ENCODE results near the gene ATP13A1. TPM values are rescaled to one million over a fixed set of nuclear protein-coding genes. Genes with fewer than 3 reads are reported as not detected.

The ATP13A1 gene
- total and polyA plus RNA-seq, 2 of the 8 experiments (the other 6 are each of a cell fraction or from before 2014, with no cell fraction given) = 33.0 to 64.2 TPM

DNA sequence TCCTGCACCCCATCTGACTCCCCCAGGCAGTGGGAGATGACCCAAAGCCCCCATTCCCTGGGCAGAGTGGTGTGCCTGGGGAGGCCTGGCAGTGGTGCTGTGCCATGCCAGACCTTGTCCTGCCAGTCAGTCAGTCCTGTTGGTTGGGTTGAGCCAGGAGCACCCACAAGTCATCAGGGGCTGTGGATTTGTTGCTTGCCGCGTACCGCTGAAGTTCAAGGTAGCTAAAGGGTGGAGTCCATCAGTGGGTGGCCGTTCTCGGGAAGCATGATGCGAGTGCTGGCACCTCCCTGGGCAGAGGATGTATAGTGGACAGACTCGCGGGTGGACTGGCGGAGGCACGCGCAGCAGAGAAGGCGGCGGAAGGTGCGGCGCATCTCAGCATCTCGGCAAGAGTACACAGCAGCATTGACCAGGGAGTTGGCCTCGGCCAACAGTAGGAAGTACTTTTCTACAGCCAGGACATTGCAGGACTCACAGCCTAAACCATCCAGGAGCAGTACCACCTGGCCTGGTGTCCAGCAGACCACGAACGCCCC lies 39.4 kb downstream of the ATP13A1 start:
- TF ChIP-seq TAF7 (optimal IDR thresholded peaks at IDR 0.05; ENCODE audit: borderline replicate concordance, low read depth, low read length) (no peak), FOSL1 (IDR thresholded peaks at IDR 0.05; ENCODE audit: insufficient read depth, low read depth, low read length) (no peak), SRF (IDR thresholded peaks at IDR 0.05; ENCODE audit: low read depth, low read length) (no peak), EGR1 (IDR thresholded peaks at IDR 0.05; ENCODE audit: borderline replicate concordance, low read depth, low read length) (no peak), TAF1 (IDR thresholded peaks at IDR 0.05; ENCODE audit: low read depth, low read length) (no peak), SUZ12 (IDR thresholded peaks at IDR 0.05; ENCODE audit: low read length) (no peak), YY1 (IDR thresholded peaks at IDR 0.05; ENCODE audit: low read depth, low read length) (no peak)
- TF ChIP-seq, protein P1, sequence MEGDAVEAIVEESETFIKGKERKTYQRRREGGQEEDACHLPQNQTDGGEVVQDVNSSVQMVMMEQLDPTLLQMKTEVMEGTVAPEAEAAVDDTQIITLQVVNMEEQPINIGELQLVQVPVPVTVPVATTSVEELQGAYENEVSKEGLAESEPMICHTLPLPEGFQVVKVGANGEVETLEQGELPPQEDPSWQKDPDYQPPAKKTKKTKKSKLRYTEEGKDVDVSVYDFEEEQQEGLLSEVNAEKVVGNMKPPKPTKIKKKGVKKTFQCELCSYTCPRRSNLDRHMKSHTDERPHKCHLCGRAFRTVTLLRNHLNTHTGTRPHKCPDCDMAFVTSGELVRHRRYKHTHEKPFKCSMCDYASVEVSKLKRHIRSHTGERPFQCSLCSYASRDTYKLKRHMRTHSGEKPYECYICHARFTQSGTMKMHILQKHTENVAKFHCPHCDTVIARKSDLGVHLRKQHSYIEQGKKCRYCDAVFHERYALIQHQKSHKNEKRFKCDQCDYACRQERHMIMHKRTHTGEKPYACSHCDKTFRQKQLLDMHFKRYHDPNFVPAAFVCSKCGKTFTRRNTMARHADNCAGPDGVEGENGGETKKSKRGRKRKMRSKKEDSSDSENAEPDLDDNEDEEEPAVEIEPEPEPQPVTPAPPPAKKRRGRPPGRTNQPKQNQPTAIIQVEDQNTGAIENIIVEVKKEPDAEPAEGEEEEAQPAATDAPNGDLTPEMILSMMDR (IDR thresholded peaks at IDR 0.05; ENCODE audit: control extremely low read depth in 1 of 3, insufficient read depth in 1 of 3, low read depth in 1 of 3, low read length in 3 of 3) = no peak
- Histone ChIP-seq H3K56ac (replicated peaks; ENCODE audit: insufficient read length, low read depth, low read length) (no peak overlapping the region), H2AFZ (ENCODE audit: low read length) (no peak overlapping the region), H3K4me2 (ENCODE audit: insufficient read depth in 1 of 2, low read depth in 2 of 2, low read length in 2 of 2) (no peak overlapping the region), H3K4me3 (ENCODE audit: extremely low read depth in 1 of 4, insufficient read depth in 2 of 4, low read depth in 3 of 4, low read length in 4 of 4) (no peak overlapping the region), H3K9ac (replicated peaks in 1 of 4; ENCODE audit: extremely low read depth in 1 of 4, low read depth in 3 of 4, low read length in 3 of 4) (no peak overlapping the region), H3K79me1 (ENCODE audit: low read depth, low read length) (peaks cover 8% of the 10 kb centered on the region), H3K9me3 (ENCODE audit: insufficient read depth in 2 of 2, low read depth in 1 of 2, low read length in 1 of 2) (no peaks in the 10 kb centered on the region), H2BK15ac (ENCODE audit: low read length) (no peak overlapping the region), H3K27me3 (replicated peaks in 1 of 4; ENCODE audit: control insufficient read depth in 3 of 4, extremely low read depth in 1 of 4, insufficient read depth in 3 of 4, low read length in 3 of 4) (no peaks in the 10 kb centered on the region; a peak in 1 of 7 replicates), H3K4me1 (replicated peaks in 1 of 4; ENCODE audit: control insufficient read depth in 3 of 4, insufficient read depth in 4 of 4, low read length in 3 of 4) (peaks cover 0 to 11% (median 8%) of the 10 kb centered on the region in 4 experiments; a peak in 5 of 7 replicates), H4K91ac (replicated peaks; ENCODE audit: insufficient read length, low read length) (no peak overlapping the region), H3K18ac (ENCODE audit: extremely low read depth, low read length) (no peak overlapping the region), H2BK12ac (ENCODE audit: low read depth, low read length) (no peak overlapping the region), H2BK20ac (ENCODE audit: low read length) (no peak overlapping the region), H3K79me2 (ENCODE audit: control insufficient read depth in 1 of 2, insufficient read depth in 2 of 2, low read length in 2 of 2) (peaks cover 0 to 18% of the 10 kb centered on the region in 2 experiments; a peak in 3 of 4 replicates), H3K23ac (ENCODE audit: insufficient read length) (no peak overlapping the region), H3K4ac (replicated peaks; ENCODE audit: insufficient read length, low read depth, low read length) (no peak overlapping the region), H2BK120ac (replicated peaks; ENCODE audit: low read depth, low read length) (no peak overlapping the region), H4K20me1 (replicated peaks in 1 of 2; ENCODE audit: control insufficient read depth in 1 of 2, insufficient read depth in 2 of 2, low read length in 2 of 2) (peaks cover 3 to 14% of the 10 kb centered on the region in 2 experiments), H3K23me2 (ENCODE audit: low read depth, low read length) (peaks cover 10% of the 10 kb centered on the region), H2BK5ac (ENCODE audit: low read depth, low read length) (no peak overlapping the region), H4K8ac (ENCODE audit: extremely low read depth, insufficient read depth, low read length) (peak overlapping the region; percentile 14; the same call in 1 of the 2 replicates), H3K36me3 (ENCODE audit: control insufficient read depth in 2 of 4, insufficient read depth in 4 of 4, low read length in 3 of 4) (peaks cover 6 to 10% (median 8%) of the 10 kb centered on the region in 4 experiments; a peak in 7 of 8 replicates), H3K14ac (ENCODE audit: insufficient read length) (no peak overlapping the region), H2AK5ac (ENCODE audit: low read depth, low read length) (no peak overlapping the region), H4K5ac (ENCODE audit: insufficient read length, low read depth, low read length) (no peak overlapping the region), H3K27ac (ENCODE audit: low read depth, low read length) (no peak overlapping the region)
- DNase-seq (ENCODE audit: low read depth in 1 of 2, low spot score in 2 of 2) (no peak), FAIRE-seq (no peak)
- ChIA-PET CTCF (ENCODE audit: partially characterized antibody) (interaction anchor here (0.9 to 2.1 kb wide), 3 partner anchors 20 to 70 kb away, joined by 3 to 9 read pairs (median 6); no protein-coding TSS in a partner anchor), POLR2A (ENCODE audit: partially characterized antibody) (interaction anchor here (0.7 to 0.9 kb wide), 2 partner anchors 38 to 73 kb away, joined by 3 to 4 read pairs; no protein-coding TSS in a partner anchor)
- WGBS, 2 experiments (ENCODE audit: extremely low coverage in 1 of 2, insufficient coverage in 1 of 2, insufficient read length in 1 of 2, insufficient replicate concordance in 2 of 2, low coverage in 1 of 2, low lambda C conversion rate in 2 of 2, missing lambda C conversion rate in 1 of 2) = 94% methylated on average over 19 of the region's 19 CpGs; no CpG with 5 or more reads in 1 of the 2 experiments
